GM18508 (cell line): ENCODE results near the gene RAB31.
"Not testable (repeated sequence)": the region's sequence is repeated elsewhere in the genome, so short reads cannot be mapped to it uniquely, and the experiment has no call there.

ENCODE experiments used
- ATAC-seq: cut with Tn5 transposase; IDR thresholded peaks from one replicate; pipeline ENCODE4 v1.9.1; 2021; ENCODE audit warnings: moderate number of reproducible peaks; ENCODE audit not compliant: insufficient read depth, unreplicated experiment

The RAB31 gene

GRCh38 chr18:9874728-9875127 is 166.6 kb downstream of the RAB31 start:
- ATAC-seq, result no peak

- no peak for ATAC-seq
These were observed 168.2 kb downstream of the RAB31 start for GRCh38 chr18:9876212-9876866.

- ATAC-seq, result no peak
These were observed 169.0 kb downstream of the RAB31 start for GRCh38 chr18:9876867-9877654.

GRCh38 chr18:9877655-9878014 is 169.5 kb downstream of the RAB31 start:
- ATAC-seq, result no peak

- ATAC-seq, result no peak
These were observed 170.0 kb downstream of the RAB31 start for GRCh38 chr18:9878095-9878494.

- ATAC-seq, result no peak
These were observed 170.7 kb downstream of the RAB31 start for GRCh38 chr18:9878783-9879242.

- ATAC-seq, result no peak
These were observed 176.0 kb downstream of the RAB31 start for GRCh38 chr18:9884090-9884489.

GRCh38 chr18:9884532-9885140 is 176.5 kb downstream of the RAB31 start:
- ATAC-seq, result no peak

GRCh38 chr18:9885170-9886004 is 177.3 kb downstream of the RAB31 start, which contains the start of gene TXNDC2:
Gene TXNDC2, plus strand, starts transcription at chr18:9885973. Its CDS starts 708 bp downstream, at chr18:9886681.
- no peak for ATAC-seq

GRCh38 chr18:9886005-9886348 is 177.9 kb downstream of the RAB31 start:
- no peak for ATAC-seq

- no peak for ATAC-seq
These were observed 179.9 kb downstream of the RAB31 start for GRCh38 chr18:9887992-9888391.

GRCh38 chr18:9890196-9890595 is 182.1 kb downstream of the RAB31 start:
- ATAC-seq, result no peak

GRCh38 chr18:9890957-9891356 is 182.9 kb downstream of the RAB31 start:
- no peak for ATAC-seq

GRCh38 chr18:9891515-9891914 is 183.4 kb downstream of the RAB31 start:
- not testable (repeated sequence) for ATAC-seq

GRCh38 chr18:9894454-9895068 is 186.5 kb downstream of the RAB31 start:
- ATAC-seq, result no peak

GRCh38 chr18:9897129-9897528 is 189.0 kb downstream of the RAB31 start:
- ATAC-seq, result no peak

- ATAC-seq, result not testable (repeated sequence)
These were observed 189.7 kb downstream of the RAB31 start for GRCh38 chr18:9897787-9898291.

- peak; percentile 47 for ATAC-seq
These were observed 190.9 kb downstream of the RAB31 start for GRCh38 chr18:9898792-9899549.

- ATAC-seq, result not testable (repeated sequence)
These were observed 191.4 kb downstream of the RAB31 start for GRCh38 chr18:9899550-9899930.
